ENCODE results near the gene UGT2B17. TPM values are rescaled to one million over a fixed set of nuclear protein-coding genes. Genes with fewer than 3 reads are reported as not detected.

Gene UGT2B17
- total and polyA plus RNA-seq, 10 donors = 0.10 to 1.9 (median 0.69) TPM; not detected in 1

DNA sequence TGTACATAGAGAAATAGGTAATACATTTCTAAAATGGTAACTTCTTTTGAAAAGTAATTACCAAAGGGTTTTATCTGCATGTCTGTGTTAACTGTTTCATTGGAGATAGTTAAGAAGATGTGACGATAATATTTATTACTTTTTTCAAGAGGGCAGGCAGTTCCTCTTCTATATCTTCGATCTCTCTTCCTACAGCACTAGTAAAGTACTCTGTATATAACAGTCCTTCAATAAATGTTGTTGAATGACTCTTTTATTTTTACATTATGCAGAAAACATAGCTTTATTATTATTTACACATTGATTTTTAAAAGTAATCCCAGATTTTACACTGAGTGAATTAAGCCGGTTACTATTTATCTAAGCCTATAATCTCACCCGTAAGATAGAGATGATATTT, 77.1 kb downstream of the UGT2B17 start:
- Histone ChIP-seq H3K36me3 (no peaks in the 10 kb centered on the region), H3K4me3 (no peak overlapping the region), H3K27me3 (replicated peaks in 1 of 7) (no peaks in the 10 kb centered on the region), H3K27ac (no peak overlapping the region), H3K9me3 (no peaks in the 10 kb centered on the region), H3K4me1 (peaks cover 0 to 10% (median 5%) of the 10 kb centered on the region in 6 donors)
- intact Hi-C loops (cut with DNase I; ENCODE audit: low total_unique reads) = no loop called here
- TF ChIP-seq POLR2A (IDR thresholded peaks at IDR 0.05) (no peak), POLR2AphosphoS5 (IDR thresholded peaks at IDR 0.05) (no peak)
- TF ChIP-seq, protein P1, sequence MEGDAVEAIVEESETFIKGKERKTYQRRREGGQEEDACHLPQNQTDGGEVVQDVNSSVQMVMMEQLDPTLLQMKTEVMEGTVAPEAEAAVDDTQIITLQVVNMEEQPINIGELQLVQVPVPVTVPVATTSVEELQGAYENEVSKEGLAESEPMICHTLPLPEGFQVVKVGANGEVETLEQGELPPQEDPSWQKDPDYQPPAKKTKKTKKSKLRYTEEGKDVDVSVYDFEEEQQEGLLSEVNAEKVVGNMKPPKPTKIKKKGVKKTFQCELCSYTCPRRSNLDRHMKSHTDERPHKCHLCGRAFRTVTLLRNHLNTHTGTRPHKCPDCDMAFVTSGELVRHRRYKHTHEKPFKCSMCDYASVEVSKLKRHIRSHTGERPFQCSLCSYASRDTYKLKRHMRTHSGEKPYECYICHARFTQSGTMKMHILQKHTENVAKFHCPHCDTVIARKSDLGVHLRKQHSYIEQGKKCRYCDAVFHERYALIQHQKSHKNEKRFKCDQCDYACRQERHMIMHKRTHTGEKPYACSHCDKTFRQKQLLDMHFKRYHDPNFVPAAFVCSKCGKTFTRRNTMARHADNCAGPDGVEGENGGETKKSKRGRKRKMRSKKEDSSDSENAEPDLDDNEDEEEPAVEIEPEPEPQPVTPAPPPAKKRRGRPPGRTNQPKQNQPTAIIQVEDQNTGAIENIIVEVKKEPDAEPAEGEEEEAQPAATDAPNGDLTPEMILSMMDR (IDR thresholded peaks at IDR 0.05 in 8 of 11, conservative IDR thresholded peaks at IDR 0.05 in 3 of 11) = no peak
- WGBS, 5 donors = 71 to 80% (median 75%) methylated on average over 4 of the region's 4 CpGs
- DNase-seq = no peak

DNA sequence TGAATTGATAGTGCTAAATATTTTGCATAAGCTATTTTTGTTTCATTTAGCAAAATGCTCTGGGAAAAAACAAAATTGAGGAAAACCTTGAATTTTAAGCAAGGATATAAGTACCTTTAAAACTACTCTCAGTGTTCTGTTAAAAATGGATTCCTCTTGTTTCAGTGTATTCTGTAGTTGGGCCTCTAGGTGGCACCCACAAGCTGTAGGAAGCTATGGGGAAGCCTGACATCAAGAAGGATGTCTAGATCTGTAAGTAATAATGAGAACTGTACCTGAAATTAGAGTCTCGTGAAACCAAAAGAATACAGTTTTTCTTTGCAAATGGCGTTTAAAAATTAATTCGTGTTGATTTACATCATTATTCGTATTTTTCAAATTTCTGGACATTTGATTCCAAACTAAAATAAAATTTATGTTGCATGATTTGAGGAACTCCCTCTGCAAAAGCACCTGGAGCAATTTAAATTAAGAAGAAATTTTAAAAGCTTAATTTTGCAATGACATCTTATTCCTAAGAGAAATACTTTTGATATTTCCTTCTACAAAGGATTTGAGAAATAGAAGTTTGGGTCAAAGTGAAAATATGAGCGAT, 77.6 kb downstream of the UGT2B17 start:
- intact Hi-C loops (cut with DNase I; ENCODE audit: low total_unique reads) = no loop called here
- no peaks in the 10 kb centered on the region for H3K9me3 ChIP-seq
- DNase-seq = peak; percentile 53
- no peaks in the 10 kb centered on the region for H3K36me3 ChIP-seq
- H3K27ac ChIP-seq = no peak overlapping the region
- H3K4me3 ChIP-seq = no peak overlapping the region
- 19 to 21% (median 20%) methylated on average over 5 of the region's 5 CpGs for WGBS, 5 donors
- no peaks in the 10 kb centered on the region for H3K27me3 ChIP-seq (replicated peaks in 1 of 7)
- H3K4me1 ChIP-seq = peaks cover 0 to 10% (median 5%) of the 10 kb centered on the region in 6 donors
- TF ChIP-seq, protein P1 (IDR thresholded peaks at IDR 0.05 in 8 of 11, conservative IDR thresholded peaks at IDR 0.05 in 3 of 11) = peak; percentile 23 to 80 (median 65)
- no peak for TF ChIP-seq POLR2A (IDR thresholded peaks at IDR 0.05)

DNA sequence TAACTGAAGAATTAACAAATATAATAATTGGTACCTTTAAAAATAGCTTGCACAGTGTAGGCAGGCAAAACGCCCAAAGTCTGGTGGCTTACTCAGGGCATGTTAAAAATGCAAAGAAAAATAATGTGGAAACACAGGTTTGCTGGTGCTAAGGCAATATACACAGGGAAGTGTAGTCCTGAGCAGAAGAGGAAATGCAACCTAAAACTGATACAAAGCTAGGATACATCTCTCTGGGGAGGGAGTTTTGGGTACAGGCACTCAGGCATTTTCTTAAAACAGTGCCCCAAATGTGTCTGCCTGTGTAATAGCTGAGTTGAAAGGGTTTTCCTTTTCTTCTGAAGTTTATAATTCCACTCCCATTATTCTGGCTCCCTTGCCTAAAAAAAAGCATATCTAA, 81.4 kb downstream of the UGT2B17 start:
- no peak for DNase-seq
- intact Hi-C loops (cut with DNase I; ENCODE audit: low total_unique reads) = loop anchor here (5.0 kb wide), 1 partner anchor 138 kb away; no protein-coding TSS in a partner anchor
- 2 to 6% (median 2%) methylated on average over 1 of the region's 1 CpG for WGBS, 5 donors

DNA sequence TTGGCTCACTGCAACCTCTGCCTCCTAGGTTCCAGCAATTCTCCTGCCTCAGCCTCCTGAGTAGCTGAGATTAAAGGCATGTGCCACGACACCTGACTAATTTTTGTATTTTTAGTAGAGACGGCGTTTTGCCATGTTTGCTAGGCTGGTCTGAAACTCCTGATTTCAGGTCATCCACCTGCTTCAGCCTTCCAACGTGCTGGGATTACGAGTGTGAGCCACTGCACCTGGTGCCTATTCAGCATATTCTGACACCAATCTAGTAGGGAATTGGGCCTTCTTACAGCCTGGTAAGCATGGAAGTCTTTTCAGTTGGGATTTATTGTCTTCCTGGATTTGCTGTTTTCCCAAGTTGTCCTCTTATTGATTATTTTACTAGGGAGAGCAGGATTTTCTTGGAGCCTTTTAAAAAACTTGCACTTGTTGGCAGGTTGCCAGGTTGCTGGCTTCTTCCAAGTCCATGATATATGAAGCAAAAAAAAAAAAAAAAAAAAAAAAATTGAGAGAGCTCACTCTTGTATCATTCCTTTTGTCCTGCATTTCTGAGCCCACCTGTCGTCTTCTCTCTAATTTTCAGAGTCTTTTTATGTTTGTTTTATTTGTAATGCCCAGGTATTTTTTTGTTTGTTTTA, 85.2 kb downstream of the UGT2B17 start:
- TF ChIP-seq POLR2A (IDR thresholded peaks at IDR 0.05) (no peak), POLR2AphosphoS5 (IDR thresholded peaks at IDR 0.05) (no peak)
- TF ChIP-seq, protein P1 (IDR thresholded peaks at IDR 0.05 in 8 of 11, conservative IDR thresholded peaks at IDR 0.05 in 3 of 11) = no peak
- no peak overlapping the region for H3K4me3 ChIP-seq
- no peak for DNase-seq
- no peaks in the 10 kb centered on the region for H3K36me3 ChIP-seq
- WGBS, 5 donors = 88 to 94% (median 91%) methylated on average over 6 of the region's 6 CpGs
- H3K9me3 ChIP-seq = no peaks in the 10 kb centered on the region
- peaks cover 0 to 10% (median 2%) of the 10 kb centered on the region in 6 donors for H3K4me1 ChIP-seq
- no peaks in the 10 kb centered on the region for H3K27me3 ChIP-seq (replicated peaks in 1 of 7)
- no peak overlapping the region for H3K27ac ChIP-seq
- intact Hi-C loops (cut with DNase I; ENCODE audit: low total_unique reads) = loop anchor here (5.0 kb wide), 1 partner anchor 141 kb away; no protein-coding TSS in a partner anchor

More for the DNA sequence above, 81.4 kb downstream of the UGT2B17 start:
- H3K9me3 ChIP-seq = no peaks in the 10 kb centered on the region
- H3K36me3 ChIP-seq = no peaks in the 10 kb centered on the region
- TF ChIP-seq POLR2AphosphoS5 (IDR thresholded peaks at IDR 0.05) = no peak
- peaks cover 0 to 10% (median 5%) of the 10 kb centered on the region in 6 donors for H3K4me1 ChIP-seq
- no peak overlapping the region for H3K4me3 ChIP-seq
- no peak overlapping the region for H3K27ac ChIP-seq
- no peaks in the 10 kb centered on the region for H3K27me3 ChIP-seq (replicated peaks in 1 of 7)
